ENCODE data around the gene CFD.

CFD gene

DNA sequence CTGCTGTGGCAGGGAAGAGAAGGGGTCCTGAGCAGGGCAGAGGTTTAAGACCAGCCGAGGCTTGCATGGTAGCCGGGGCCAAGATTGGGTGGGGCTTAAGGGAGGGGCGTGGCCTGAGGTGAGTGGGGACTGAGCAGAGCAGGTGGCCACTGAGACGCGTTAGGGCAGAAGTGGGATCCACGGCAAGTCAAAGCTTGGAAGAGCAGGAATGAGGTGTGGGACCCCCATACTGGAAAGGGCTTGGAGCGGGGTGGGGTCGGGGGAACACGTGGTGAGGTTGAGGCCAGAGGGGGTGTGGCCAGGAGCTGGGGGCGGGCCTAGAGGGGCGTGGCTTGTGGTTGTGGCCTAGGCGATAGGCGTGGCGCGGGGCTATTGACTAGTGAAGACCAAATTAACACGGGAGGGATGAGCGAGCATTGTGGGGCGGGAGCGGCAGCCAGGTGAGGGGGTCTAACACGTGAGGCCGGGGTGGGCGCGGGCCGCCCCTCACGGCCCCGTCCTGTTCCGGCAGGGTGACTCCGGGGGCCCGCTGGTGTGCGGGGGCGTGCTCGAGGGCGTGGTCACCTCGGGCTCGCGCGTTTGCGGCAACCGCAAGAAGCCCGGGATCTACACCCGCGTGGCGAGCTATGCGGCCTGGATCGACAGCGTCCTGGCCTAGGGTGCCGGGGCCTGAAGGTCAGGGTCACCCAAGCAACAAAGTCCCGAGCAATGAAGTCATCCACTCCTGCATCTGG is 3.3 kb downstream of the CFD start:
- DNase-seq (ENCODE audit: low read depth), result no peak
- no peak for TF ChIP-seq CTCF (IDR thresholded peaks at IDR 0.05; ENCODE audit: control insufficient read depth, insufficient read depth, low read depth, low read length, missing control alignments)
- no peak overlapping the region for H3K4me3 ChIP-seq (ENCODE audit: control insufficient read depth, low read depth, low read length)

- H3K4me3 ChIP-seq (ENCODE audit: control insufficient read depth, low read depth, low read length), result no peak overlapping the region
- no peak for DNase-seq (ENCODE audit: low read depth)
- TF ChIP-seq CTCF (IDR thresholded peaks at IDR 0.05; ENCODE audit: control insufficient read depth, insufficient read depth, low read depth, low read length, missing control alignments), result no peak
Measured at GRCh38 chr19:863315-863620, 3.8 kb downstream of the CFD start.

DNA sequence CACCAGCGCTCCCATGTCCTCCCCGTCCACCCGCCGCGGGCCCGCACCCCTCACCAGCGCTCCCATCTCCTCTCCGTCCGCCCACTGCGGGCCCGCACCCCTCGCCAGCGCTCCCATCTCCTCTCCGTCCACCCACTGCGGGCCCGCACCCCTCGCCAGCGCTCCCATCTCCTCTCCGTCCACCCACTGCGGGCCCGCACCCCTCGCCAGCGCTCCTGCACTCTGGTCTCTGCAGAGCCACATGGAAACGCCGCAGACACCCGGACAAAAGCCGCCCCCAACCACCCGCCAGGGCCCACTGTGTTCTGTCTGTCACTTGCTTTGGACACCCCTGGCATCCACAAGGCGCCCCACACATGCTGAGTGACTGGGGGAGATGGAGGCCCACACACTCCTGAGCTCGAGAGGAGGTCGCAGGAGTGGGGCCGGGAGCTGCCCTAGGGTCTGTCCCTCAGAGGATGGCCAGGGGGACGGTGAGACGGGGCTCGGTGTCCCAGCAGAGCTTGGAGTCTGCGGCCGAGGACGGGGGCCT is 7.4 kb downstream of the CFD start:
- H3K4me3 ChIP-seq (ENCODE audit: control insufficient read depth, low read depth, low read length), result no peak overlapping the region
- TF ChIP-seq CTCF (IDR thresholded peaks at IDR 0.05; ENCODE audit: control insufficient read depth, insufficient read depth, low read depth, low read length, missing control alignments), result no peak
- DNase-seq (ENCODE audit: low read depth), result no peak

- no peak for TF ChIP-seq CTCF (IDR thresholded peaks at IDR 0.05; ENCODE audit: control insufficient read depth, insufficient read depth, low read depth, low read length, missing control alignments)
- no peak for DNase-seq (ENCODE audit: low read depth)
Measured at GRCh38 chr19:867301-867793, 7.9 kb downstream of the CFD start.

GRCh38 chr19:867855-868457 is 8.5 kb downstream of the CFD start:
- no peak for DNase-seq (ENCODE audit: low read depth)
- H3K4me3 ChIP-seq (ENCODE audit: control insufficient read depth, low read depth, low read length), result no peak overlapping the region
- TF ChIP-seq CTCF (IDR thresholded peaks at IDR 0.05; ENCODE audit: control insufficient read depth, insufficient read depth, low read depth, low read length, missing control alignments), result no peak

More at GRCh38 chr19:867301-867793, 7.9 kb downstream of the CFD start:
- no peak overlapping the region for H3K4me3 ChIP-seq (ENCODE audit: control insufficient read depth, low read depth, low read length)

DNA sequence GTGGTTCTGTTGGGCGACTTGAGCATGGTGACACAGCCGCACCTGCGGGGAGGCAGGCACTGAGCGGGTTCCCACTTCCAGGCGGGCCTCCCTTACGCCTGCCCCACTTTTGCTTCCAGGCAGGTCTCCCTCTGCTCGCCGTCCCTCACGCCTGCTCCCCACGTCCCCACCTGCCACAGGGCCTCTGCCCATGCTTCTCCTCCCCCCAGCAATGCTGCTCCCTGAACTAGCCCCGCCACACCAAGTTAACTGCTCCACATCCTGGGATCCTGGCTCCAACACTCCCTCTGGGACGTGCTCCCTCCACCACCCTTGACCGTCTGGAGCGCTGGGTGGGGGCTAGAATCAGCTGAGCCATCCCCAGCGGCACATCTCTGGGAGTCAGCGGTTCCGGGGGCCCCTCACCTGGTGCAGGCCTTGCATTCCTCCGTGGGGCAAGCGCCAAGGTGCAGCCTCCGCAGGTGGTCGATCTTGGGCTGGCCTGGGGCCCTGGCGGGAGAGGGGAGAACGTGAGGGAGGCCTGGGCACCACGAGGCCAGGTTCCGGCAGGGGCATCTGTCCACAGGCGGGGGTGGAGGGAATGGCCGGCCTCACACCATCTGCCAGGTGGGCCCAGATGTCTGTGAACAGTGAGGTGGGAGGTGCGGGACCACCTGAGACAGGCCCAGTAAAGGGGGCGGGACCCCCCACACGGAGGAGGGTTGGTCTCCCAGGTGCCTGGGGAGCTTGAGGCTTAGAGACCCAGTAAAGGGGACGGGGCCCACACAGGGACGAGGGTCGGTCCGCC is 9.2 kb downstream of the CFD start:
- no peak for TF ChIP-seq CTCF (IDR thresholded peaks at IDR 0.05; ENCODE audit: control insufficient read depth, insufficient read depth, low read depth, low read length, missing control alignments)
- DNase-seq (ENCODE audit: low read depth), result no peak
- H3K4me3 ChIP-seq (ENCODE audit: control insufficient read depth, low read depth, low read length), result no peak overlapping the region

Measured in AG09309 (cell line).